Measurements from ENCODE around the gene TDP1. TPM values are rescaled to one million over a fixed set of nuclear protein-coding genes. Genes with fewer than 3 reads are reported as not detected.

TDP1 gene
- total and polyA plus RNA-seq, 2 experiments from 2014 or later: 23.0 to 63.6 TPM

DNA sequence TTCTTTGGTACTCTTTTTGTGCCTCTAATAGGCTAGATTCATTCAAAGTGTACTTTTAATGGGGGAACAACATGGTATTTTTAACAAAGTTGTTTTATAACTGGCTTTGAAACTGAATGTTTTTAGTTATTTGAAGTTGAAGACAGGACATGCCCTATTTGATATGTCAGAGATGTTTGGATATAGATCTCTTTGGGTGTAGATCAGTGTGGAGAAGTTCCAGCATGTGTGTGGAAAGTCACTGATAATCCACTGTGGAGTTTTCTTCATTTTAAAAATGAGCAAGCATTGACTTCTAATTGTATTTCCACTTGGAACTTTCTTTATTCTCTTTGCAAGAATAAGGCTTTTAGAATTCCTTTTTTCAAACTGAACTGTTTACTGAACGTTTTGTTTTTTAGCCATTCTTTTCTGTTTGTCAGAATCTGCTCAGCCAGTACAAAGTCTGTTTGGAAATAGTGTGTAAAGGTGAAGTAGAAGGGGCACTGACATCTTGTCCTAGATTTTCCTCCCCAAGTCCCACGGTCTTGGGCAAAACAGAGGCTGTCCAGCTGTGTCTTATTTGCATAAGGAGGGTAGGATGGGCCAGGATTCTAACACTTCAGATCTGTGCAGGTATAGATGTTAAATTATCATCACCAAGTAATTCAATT lies 35.0 kb downstream of the TDP1 start:
- peaks cover 41% of the 10 kb centered on the region for H3K4me1 Mint-ChIP-seq
- H3K9me3 Mint-ChIP-seq: no peaks in the 10 kb centered on the region
- Histone ChIP-seq H3K4me3 (no peak overlapping the region), H3K36me3 (ENCODE audit: insufficient read depth) (peaks cover 23% of the 10 kb centered on the region), H3K27me3 (ENCODE audit: insufficient read depth) (no peaks in the 10 kb centered on the region), H2AFZ (no peak overlapping the region), H3K4me1 (ENCODE audit: insufficient read depth) (peaks cover 34% of the 10 kb centered on the region), H3K4me2 (no peak overlapping the region), H3K9me2 (ENCODE audit: insufficient read depth) (no peaks in the 10 kb centered on the region), H3F3A (replicated peaks; ENCODE audit: low read depth) (no peaks in the 10 kb centered on the region), H4K20me1 (replicated peaks; ENCODE audit: insufficient read depth) (no peaks in the 10 kb centered on the region), H3K79me2 (replicated peaks; ENCODE audit: insufficient read depth) (no peaks in the 10 kb centered on the region), H3K27ac (ENCODE audit: low read depth) (no peak overlapping the region)
- TF ChIP-seq, protein P1, sequence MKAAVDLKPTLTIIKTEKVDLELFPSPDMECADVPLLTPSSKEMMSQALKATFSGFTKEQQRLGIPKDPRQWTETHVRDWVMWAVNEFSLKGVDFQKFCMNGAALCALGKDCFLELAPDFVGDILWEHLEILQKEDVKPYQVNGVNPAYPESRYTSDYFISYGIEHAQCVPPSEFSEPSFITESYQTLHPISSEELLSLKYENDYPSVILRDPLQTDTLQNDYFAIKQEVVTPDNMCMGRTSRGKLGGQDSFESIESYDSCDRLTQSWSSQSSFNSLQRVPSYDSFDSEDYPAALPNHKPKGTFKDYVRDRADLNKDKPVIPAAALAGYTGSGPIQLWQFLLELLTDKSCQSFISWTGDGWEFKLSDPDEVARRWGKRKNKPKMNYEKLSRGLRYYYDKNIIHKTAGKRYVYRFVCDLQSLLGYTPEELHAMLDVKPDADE (IDR thresholded peaks at IDR 0.05): no peak
- no peak for TF ChIP-seq EZH2 (IDR thresholded peaks at IDR 0.05; ENCODE audit: low read depth, unreplicated experiment)
- TF ChIP-seq, protein P2, sequence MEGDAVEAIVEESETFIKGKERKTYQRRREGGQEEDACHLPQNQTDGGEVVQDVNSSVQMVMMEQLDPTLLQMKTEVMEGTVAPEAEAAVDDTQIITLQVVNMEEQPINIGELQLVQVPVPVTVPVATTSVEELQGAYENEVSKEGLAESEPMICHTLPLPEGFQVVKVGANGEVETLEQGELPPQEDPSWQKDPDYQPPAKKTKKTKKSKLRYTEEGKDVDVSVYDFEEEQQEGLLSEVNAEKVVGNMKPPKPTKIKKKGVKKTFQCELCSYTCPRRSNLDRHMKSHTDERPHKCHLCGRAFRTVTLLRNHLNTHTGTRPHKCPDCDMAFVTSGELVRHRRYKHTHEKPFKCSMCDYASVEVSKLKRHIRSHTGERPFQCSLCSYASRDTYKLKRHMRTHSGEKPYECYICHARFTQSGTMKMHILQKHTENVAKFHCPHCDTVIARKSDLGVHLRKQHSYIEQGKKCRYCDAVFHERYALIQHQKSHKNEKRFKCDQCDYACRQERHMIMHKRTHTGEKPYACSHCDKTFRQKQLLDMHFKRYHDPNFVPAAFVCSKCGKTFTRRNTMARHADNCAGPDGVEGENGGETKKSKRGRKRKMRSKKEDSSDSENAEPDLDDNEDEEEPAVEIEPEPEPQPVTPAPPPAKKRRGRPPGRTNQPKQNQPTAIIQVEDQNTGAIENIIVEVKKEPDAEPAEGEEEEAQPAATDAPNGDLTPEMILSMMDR (conservative IDR thresholded peaks at IDR 0.05; ENCODE audit: low read depth in 2 of 2): no peak
- TF ChIP-seq NANOG (IDR thresholded peaks at IDR 0.05; ENCODE audit: borderline replicate concordance): no peak
- TF ChIP-seq POLR2AphosphoS5 (IDR thresholded peaks at IDR 0.05; ENCODE audit: low read depth): no peak
- TF ChIP-seq ZNF331 (CRISPR knock-in tag; IDR thresholded peaks at IDR 0.05; ENCODE audit: low read depth): no peak
- TF ChIP-seq EZH2phosphoT487 (IDR thresholded peaks at IDR 0.05; ENCODE audit: unreplicated experiment): no peak
- TF ChIP-seq, protein P3, sequence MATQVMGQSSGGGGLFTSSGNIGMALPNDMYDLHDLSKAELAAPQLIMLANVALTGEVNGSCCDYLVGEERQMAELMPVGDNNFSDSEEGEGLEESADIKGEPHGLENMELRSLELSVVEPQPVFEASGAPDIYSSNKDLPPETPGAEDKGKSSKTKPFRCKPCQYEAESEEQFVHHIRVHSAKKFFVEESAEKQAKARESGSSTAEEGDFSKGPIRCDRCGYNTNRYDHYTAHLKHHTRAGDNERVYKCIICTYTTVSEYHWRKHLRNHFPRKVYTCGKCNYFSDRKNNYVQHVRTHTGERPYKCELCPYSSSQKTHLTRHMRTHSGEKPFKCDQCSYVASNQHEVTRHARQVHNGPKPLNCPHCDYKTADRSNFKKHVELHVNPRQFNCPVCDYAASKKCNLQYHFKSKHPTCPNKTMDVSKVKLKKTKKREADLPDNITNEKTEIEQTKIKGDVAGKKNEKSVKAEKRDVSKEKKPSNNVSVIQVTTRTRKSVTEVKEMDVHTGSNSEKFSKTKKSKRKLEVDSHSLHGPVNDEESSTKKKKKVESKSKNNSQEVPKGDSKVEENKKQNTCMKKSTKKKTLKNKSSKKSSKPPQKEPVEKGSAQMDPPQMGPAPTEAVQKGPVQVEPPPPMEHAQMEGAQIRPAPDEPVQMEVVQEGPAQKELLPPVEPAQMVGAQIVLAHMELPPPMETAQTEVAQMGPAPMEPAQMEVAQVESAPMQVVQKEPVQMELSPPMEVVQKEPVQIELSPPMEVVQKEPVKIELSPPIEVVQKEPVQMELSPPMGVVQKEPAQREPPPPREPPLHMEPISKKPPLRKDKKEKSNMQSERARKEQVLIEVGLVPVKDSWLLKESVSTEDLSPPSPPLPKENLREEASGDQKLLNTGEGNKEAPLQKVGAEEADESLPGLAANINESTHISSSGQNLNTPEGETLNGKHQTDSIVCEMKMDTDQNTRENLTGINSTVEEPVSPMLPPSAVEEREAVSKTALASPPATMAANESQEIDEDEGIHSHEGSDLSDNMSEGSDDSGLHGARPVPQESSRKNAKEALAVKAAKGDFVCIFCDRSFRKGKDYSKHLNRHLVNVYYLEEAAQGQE (IDR thresholded peaks at IDR 0.05; ENCODE audit: unreplicated experiment): no peak
- TF ChIP-seq ZNF114 (CRISPR knock-in tag; IDR thresholded peaks at IDR 0.05): no peak
- no peak for TF ChIP-seq JUNB (IDR thresholded peaks at IDR 0.05; ENCODE audit: unreplicated experiment)
- TF ChIP-seq CREB1 (CRISPR knock-in tag; IDR thresholded peaks at IDR 0.05; ENCODE audit: low read depth): no peak
- TF ChIP-seq, protein P4, sequence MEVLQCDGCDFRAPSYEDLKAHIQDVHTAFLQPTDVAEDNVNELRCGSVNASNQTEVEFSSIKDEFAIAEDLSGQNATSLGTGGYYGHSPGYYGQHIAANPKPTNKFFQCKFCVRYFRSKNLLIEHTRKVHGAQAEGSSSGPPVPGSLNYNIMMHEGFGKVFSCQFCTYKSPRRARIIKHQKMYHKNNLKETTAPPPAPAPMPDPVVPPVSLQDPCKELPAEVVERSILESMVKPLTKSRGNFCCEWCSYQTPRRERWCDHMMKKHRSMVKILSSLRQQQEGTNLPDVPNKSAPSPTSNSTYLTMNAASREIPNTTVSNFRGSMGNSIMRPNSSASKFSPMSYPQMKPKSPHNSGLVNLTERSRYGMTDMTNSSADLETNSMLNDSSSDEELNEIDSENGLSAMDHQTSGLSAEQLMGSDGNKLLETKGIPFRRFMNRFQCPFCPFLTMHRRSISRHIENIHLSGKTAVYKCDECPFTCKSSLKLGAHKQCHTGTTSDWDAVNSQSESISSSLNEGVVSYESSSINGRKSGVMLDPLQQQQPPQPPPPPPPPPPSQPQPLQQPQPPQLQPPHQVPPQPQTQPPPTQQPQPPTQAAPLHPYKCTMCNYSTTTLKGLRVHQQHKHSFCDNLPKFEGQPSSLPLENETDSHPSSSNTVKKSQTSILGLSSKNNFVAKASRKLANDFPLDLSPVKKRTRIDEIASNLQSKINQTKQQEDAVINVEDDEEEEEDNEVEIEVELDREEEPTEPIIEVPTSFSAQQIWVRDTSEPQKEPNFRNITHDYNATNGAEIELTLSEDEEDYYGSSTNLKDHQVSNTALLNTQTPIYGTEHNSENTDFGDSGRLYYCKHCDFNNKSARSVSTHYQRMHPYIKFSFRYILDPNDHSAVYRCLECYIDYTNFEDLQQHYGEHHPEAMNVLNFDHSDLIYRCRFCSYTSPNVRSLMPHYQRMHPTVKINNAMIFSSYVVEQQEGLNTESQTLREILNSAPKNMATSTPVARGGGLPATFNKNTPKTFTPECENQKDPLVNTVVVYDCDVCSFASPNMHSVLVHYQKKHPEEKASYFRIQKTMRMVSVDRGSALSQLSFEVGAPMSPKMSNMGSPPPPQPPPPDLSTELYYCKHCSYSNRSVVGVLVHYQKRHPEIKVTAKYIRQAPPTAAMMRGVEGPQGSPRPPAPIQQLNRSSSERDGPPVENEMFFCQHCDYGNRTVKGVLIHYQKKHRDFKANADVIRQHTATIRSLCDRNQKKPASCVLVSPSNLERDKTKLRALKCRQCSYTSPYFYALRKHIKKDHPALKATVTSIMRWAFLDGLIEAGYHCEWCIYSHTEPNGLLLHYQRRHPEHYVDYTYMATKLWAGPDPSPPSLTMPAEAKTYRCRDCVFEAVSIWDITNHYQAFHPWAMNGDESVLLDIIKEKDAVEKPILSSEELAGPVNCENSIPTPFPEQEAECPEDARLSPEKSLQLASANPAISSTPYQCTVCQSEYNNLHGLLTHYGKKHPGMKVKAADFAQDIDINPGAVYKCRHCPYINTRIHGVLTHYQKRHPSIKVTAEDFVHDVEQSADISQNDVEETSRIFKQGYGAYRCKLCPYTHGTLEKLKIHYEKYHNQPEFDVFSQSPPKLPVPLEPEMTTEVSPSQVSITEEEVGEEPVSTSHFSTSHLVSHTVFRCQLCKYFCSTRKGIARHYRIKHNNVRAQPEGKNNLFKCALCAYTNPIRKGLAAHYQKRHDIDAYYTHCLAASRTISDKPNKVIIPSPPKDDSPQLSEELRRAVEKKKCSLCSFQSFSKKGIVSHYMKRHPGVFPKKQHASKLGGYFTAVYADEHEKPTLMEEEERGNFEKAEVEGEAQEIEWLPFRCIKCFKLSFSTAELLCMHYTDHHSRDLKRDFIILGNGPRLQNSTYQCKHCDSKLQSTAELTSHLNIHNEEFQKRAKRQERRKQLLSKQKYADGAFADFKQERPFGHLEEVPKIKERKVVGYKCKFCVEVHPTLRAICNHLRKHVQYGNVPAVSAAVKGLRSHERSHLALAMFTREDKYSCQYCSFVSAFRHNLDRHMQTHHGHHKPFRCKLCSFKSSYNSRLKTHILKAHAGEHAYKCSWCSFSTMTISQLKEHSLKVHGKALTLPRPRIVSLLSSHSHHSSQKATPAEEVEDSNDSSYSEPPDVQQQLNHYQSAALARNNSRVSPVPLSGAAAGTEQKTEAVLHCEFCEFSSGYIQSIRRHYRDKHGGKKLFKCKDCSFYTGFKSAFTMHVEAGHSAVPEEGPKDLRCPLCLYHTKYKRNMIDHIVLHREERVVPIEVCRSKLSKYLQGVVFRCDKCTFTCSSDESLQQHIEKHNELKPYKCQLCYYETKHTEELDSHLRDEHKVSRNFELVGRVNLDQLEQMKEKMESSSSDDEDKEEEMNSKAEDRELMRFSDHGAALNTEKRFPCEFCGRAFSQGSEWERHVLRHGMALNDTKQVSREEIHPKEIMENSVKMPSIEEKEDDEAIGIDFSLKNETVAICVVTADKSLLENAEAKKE (CRISPR knock-in tag; IDR thresholded peaks at IDR 0.05): no peak
- TF ChIP-seq STAT1 (IDR thresholded peaks at IDR 0.05; ENCODE audit: unreplicated experiment): no peak
- peaks cover 36% of the 10 kb centered on the region for H3K36me3 Mint-ChIP-seq (ENCODE audit: low read depth)
- no peak overlapping the region for H3K27ac Mint-ChIP-seq
- DNase-seq (ENCODE audit: low spot score) (no peak), ATAC-seq (no peak)
- no peaks in the 10 kb centered on the region for H3K27me3 Mint-ChIP-seq (ENCODE audit: insufficient read depth, low read depth, poor library complexity)
- H3K4me3 Mint-ChIP-seq: no peak overlapping the region
